Fibroblast of lung (primary cell): ENCODE results near the gene AGAP1. TPM values are rescaled to one million over a fixed set of nuclear protein-coding genes. Genes with fewer than 3 reads are reported as not detected.

Experiments
- DNase-seq, 2 donors: peaks; one replicate each; pipeline versions ENCODE4 v3.0.0 to v3.0.0-alpha.2; 2010; ENCODE audit warnings: low read depth in 2 of 2
- H2AFZ ChIP-seq: 2 replicates; pipeline ENCODE4 v1.5.1; 2012; ENCODE audit warnings: low read length, control low read depth, inconsistent platforms
- H3K27ac ChIP-seq: 2 replicates; pipeline ENCODE4 v1.5.1; 2011; ENCODE audit warnings: low read length, control low read depth; ENCODE audit not compliant: insufficient read depth
- H3K27me3 ChIP-seq: 2 replicates; pipeline ENCODE4 v1.5.1; 2011; ENCODE audit warnings: mild to moderate bottlenecking, low read length; ENCODE audit not compliant: control insufficient read depth, insufficient read depth
- H3K36me3 ChIP-seq: 2 replicates; pipeline ENCODE4 v1.5.1; 2011; ENCODE audit warnings: low read length; ENCODE audit not compliant: control insufficient read depth, insufficient read depth
- H3K4me1 ChIP-seq: 2 replicates; pipeline ENCODE4 v1.5.1; 2011; ENCODE audit warnings: low read length; ENCODE audit not compliant: control insufficient read depth, insufficient read depth; ENCODE audit errors: extremely low read depth
- H3K4me2 ChIP-seq: 2 replicates; pipeline ENCODE4 v1.5.1; 2011; ENCODE audit warnings: low read length, control low read depth; ENCODE audit not compliant: insufficient read depth; ENCODE audit errors: extremely low read depth
- H3K4me3 ChIP-seq, 4 experiments: fragments of 200-600 bp in 1 of 4; sonication (generic) in 1 of 4; replicated peaks in 1 of 4; 2 replicates each; pipeline ENCODE4 v1.5.1; 2011 to 2016; ENCODE audit warnings: low read length in 4 of 4, low read depth in 3 of 4, mild to moderate bottlenecking in 3 of 4, control low read depth in 2 of 4, inconsistent platforms in 1 of 4, mixed read lengths in 1 of 4; ENCODE audit not compliant: insufficient read depth in 1 of 4; ENCODE audit errors: control extremely low read depth in 1 of 4
- H3K79me2 ChIP-seq: 2 replicates; pipeline ENCODE4 v1.5.1; 2012; ENCODE audit warnings: mild to moderate bottlenecking, low read length, inconsistent platforms; ENCODE audit not compliant: control insufficient read depth, insufficient read depth
- H3K9ac ChIP-seq: 2 replicates; pipeline ENCODE4 v1.5.1; 2011; ENCODE audit warnings: mild to moderate bottlenecking, low read length, control low read depth; ENCODE audit not compliant: insufficient read depth
- H3K9me3 ChIP-seq: 2 replicates; pipeline ENCODE4 v1.5.1; 2012; ENCODE audit warnings: low read depth, low read length; ENCODE audit not compliant: control insufficient read depth, insufficient read depth
- H4K20me1 ChIP-seq: 2 replicates; pipeline ENCODE4 v1.5.1; 2011; ENCODE audit warnings: low read length; ENCODE audit not compliant: control insufficient read depth, insufficient read depth; ENCODE audit errors: extremely low read depth
- EZH2 ChIP-seq: IDR thresholded peaks from 2 replicates; pipeline ENCODE4 v1.5.1; 2012; ENCODE audit warnings: low read length, control low read depth, mild to moderate bottlenecking; ENCODE audit errors: missing control alignments
- polyA plus RNA-seq, 2 donors: library from polyadenylated mRNA; depleted of rRNA in 1 of 2; stranded (reverse) in 1 of 2; unstranded in 1 of 2; fragments of >200 nt; gene quantifications; 2 replicates each; pipeline ENCODE4 v1.2.1, GENCODE V29; 2011 to 2012; ENCODE audit warnings: missing spikeins in 1 of 2
- total RNA-seq: library from RNA; depleted of rRNA; stranded (reverse); fragments of >200 nt; gene quantifications from 2 replicates; pipeline ENCODE4 v1.2.1, GENCODE V29; 2014
- TF ChIP-seq, protein P1 (sequence below), 2 donors: IDR thresholded peaks in 1 of 2; conservative IDR thresholded peaks in 1 of 2; 1 replicate in 1 of 2; 2 replicates in 1 of 2; pipeline ENCODE4 v1.5.1; 2011 to 2012; ENCODE audit warnings: low read length in 2 of 2, control low read depth in 1 of 2, inconsistent platforms in 1 of 2, low read depth in 1 of 2, mild to moderate bottlenecking in 1 of 2

Gene AGAP1
- total and polyA plus RNA-seq, 2 donors (not counting 1 experiment from before 2014, with no cell fraction given) = 10.6 to 14.0 TPM

DNA sequence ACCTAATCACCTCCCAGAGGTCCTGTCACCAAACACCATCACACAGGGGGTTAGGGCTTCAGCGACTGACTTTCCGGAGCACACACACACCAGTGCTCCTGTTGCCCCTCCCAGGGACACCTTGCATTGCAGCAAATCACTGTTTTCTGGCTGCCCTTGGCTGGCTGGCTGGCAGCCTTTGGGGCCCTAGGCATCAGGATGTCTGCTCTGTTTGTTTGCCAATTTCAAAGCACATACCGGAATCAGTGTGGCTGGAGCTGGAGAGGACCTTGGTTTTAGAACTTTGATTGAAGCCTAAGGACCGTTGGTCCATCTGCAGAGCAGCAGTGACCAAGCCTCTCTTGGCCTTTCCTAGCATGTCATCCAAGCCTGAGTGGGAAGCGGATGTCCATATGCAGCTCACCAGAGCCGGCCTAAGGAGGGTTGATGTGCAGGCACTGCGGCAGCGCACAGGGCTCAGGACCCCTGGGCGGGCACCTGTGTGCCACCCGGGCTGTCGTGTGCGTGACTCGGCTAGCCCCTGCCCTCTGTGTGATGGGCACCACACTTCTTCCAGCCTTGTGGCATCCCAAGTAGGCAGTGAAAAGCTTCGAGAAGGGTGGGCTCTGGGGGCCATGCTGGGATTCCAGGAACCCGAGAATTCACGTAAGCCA is 612.2 kb downstream of the AGAP1 start:
- Histone ChIP-seq H3K9ac (no peak overlapping the region), H2AFZ (no peak overlapping the region), H3K4me1 (no peaks in the 10 kb centered on the region), H3K79me2 (no peaks in the 10 kb centered on the region), H3K27ac (no peak overlapping the region), H3K9me3 (no peaks in the 10 kb centered on the region), H3K4me3 (no peak overlapping the region), H3K27me3 (no peaks in the 10 kb centered on the region), H3K4me2 (no peak overlapping the region), H4K20me1 (no peaks in the 10 kb centered on the region), H3K36me3 (no peaks in the 10 kb centered on the region)
- TF ChIP-seq, protein P1, sequence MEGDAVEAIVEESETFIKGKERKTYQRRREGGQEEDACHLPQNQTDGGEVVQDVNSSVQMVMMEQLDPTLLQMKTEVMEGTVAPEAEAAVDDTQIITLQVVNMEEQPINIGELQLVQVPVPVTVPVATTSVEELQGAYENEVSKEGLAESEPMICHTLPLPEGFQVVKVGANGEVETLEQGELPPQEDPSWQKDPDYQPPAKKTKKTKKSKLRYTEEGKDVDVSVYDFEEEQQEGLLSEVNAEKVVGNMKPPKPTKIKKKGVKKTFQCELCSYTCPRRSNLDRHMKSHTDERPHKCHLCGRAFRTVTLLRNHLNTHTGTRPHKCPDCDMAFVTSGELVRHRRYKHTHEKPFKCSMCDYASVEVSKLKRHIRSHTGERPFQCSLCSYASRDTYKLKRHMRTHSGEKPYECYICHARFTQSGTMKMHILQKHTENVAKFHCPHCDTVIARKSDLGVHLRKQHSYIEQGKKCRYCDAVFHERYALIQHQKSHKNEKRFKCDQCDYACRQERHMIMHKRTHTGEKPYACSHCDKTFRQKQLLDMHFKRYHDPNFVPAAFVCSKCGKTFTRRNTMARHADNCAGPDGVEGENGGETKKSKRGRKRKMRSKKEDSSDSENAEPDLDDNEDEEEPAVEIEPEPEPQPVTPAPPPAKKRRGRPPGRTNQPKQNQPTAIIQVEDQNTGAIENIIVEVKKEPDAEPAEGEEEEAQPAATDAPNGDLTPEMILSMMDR (conservative IDR thresholded peaks at IDR 0.05 in 1 of 2, IDR thresholded peaks at IDR 0.05 in 1 of 2; ENCODE audit: low read depth in 1 of 2, low read length in 2 of 2) = no peak
- TF ChIP-seq EZH2 = no peak
- DNase-seq = no peak

DNA sequence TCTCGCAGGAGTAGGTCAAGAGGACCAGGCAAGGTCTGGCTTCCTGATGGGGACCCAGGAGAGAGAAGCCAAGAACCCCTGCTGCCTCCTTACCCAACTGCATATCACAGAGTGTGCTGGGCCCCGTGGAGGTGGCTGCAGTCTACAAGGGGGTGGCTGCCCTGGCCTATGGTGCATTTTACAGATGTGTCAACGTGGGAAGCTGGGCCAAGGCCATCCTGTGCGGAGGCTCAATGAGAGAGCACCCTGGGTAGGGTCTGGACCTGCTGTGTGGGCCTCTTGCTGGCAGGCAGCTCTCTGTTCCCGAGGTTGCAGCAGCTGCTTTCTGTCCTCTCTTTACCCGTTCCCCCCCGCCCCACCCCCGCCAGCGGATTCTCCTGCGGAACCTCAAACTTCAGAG is 612.9 kb downstream of the AGAP1 start:
- H3K4me2 ChIP-seq = no peak overlapping the region
- no peaks in the 10 kb centered on the region for H3K36me3 ChIP-seq
- H3K27ac ChIP-seq = no peak overlapping the region
- H3K4me1 ChIP-seq = no peaks in the 10 kb centered on the region
- DNase-seq = no peak
- H2AFZ ChIP-seq = no peak overlapping the region
- no peak overlapping the region for H3K4me3 ChIP-seq
- H3K9ac ChIP-seq = no peak overlapping the region
- H4K20me1 ChIP-seq = no peaks in the 10 kb centered on the region
- no peaks in the 10 kb centered on the region for H3K9me3 ChIP-seq
- no peak for TF ChIP-seq EZH2
- TF ChIP-seq, protein P1 (conservative IDR thresholded peaks at IDR 0.05 in 1 of 2, IDR thresholded peaks at IDR 0.05 in 1 of 2; ENCODE audit: low read depth in 1 of 2, low read length in 2 of 2) = no peak
- no peaks in the 10 kb centered on the region for H3K27me3 ChIP-seq
- no peaks in the 10 kb centered on the region for H3K79me2 ChIP-seq

DNA sequence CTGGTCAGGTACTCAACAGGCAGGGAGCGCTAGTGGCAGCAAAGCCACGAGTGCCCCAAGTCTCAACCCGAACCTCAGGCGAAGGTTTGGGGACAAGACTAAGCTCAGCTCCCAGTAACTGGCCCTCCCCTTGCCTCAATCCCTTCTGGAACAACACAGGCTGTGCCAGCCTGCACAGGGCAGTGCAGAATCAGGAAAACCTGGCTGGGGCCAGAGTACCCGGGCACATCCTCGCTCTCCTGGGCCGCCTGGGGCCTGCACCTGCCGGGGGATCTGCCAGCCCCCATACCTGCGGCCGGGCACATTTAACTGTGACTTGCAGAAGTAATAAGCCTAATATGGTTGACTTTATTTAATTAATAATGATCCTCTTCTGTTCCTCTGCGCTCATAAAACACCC is 613.7 kb downstream of the AGAP1 start:
- Histone ChIP-seq H3K4me2 (no peak overlapping the region), H3K9ac (no peak overlapping the region), H3K4me1 (no peaks in the 10 kb centered on the region), H3K27ac (no peak overlapping the region), H2AFZ (no peak overlapping the region), H3K36me3 (no peaks in the 10 kb centered on the region), H3K79me2 (no peaks in the 10 kb centered on the region), H3K9me3 (no peaks in the 10 kb centered on the region), H4K20me1 (no peaks in the 10 kb centered on the region), H3K27me3 (no peaks in the 10 kb centered on the region), H3K4me3 (no peak overlapping the region)
- DNase-seq = no peak
- TF ChIP-seq, protein P1 (conservative IDR thresholded peaks at IDR 0.05 in 1 of 2, IDR thresholded peaks at IDR 0.05 in 1 of 2; ENCODE audit: low read depth in 1 of 2, low read length in 2 of 2) = no peak
- TF ChIP-seq EZH2 = no peak
